LNCAP (cell line): ENCODE measurements around the gene KLHL33.

ENCODE experiments used
- CTCF ChIP-seq: fragments of 450-650 bp; IDR thresholded peaks from 2 replicates; pipeline ENCODE4 v1.5.1; 2017; ENCODE audit warnings: mild to moderate bottlenecking

KLHL33 gene

GRCh38 chr14:20456971-20457370 is 21.0 kb upstream of the KLHL33 start:
- no peak for TF ChIP-seq CTCF

GRCh38 chr14:20455355-20456300 is 19.7 kb upstream of the KLHL33 start:
- no peak for TF ChIP-seq CTCF

GRCh38 chr14:20454516-20455354 is 18.8 kb upstream of the KLHL33 start, which contains the start of the genes APEX1 and OSGEP:
TSS of gene APEX1 (plus strand) at chr14:20455226. CDS start at chr14:20455646, 420 bp downstream.
TSS of gene OSGEP (minus strand) at chr14:20454812. CDS start at chr14:20454683, 129 bp downstream.
- no peak for TF ChIP-seq CTCF

GRCh38 chr14:20446889-20447288 is 10.9 kb upstream of the KLHL33 start:
- TF ChIP-seq CTCF: no peak

- no peak for TF ChIP-seq CTCF
Observed at GRCh38 chr14:20441461-20441860, 5.5 kb upstream of the KLHL33 start.

GRCh38 chr14:20440882-20441281 is 4.9 kb upstream of the KLHL33 start:
- no peak for TF ChIP-seq CTCF

- no peak for TF ChIP-seq CTCF
Observed at GRCh38 chr14:20440465-20440864, 4.5 kb upstream of the KLHL33 start.
